DMS53 treated with DMSO at 0.1 percent for 48 hours (cell line): ENCODE data around the gene PRRG2.

Source experiments
- DNase-seq: peaks from one replicate; lab custom pipeline; 2025; ENCODE audit not compliant: unreplicated experiment; lab: John Stamatoyannopoulos, UW

Gene PRRG2

DNA sequence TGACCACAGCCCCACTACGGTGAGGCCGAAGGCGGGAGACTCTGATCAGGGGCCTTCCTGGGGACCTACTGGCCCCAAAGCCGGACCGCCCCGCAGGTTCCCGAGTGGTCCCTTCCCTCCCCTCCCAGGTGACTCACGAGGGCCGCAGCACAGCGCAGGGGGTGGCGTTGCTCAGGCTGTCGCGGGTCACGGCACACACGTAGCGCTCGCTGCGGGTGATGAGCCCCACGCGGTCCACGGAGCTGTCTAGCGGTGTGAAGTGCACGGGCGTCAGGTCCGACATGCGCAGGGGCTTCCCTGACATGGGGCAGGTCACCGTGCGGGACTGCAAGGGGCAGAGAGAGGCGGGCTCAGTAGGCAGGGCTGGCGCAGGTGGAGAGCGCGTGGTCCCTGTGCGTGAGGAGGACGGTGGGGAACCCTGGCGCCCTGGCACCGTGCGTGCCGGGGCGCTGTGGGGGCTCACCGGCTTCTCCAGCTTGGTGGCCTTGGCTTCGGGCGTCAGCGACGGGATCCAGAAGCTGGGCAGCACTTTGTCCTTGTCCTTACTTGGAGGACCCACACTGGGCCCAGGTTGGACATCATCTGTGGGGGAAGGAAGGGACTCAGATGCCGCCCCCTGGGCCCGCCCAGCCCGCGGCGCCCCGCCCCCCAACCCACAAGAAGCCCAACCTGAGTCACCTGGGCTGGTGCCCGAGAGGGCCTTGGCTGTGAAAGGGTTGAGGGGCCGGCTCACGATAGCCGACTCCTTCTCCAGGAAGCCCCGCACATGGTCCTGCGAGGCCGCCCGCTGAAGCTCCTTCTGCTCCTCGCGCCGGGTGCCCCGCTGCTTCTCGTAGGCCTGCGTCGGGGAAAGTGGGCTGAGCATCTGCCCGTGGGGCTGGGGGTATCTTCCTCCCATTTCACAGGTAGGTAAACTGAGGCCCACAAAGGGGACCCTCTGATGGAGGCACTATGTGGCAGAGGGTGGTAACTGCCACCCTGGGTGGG lies 24.4 kb upstream of the PRRG2 start:
- no peak for DNase-seq

DNA sequence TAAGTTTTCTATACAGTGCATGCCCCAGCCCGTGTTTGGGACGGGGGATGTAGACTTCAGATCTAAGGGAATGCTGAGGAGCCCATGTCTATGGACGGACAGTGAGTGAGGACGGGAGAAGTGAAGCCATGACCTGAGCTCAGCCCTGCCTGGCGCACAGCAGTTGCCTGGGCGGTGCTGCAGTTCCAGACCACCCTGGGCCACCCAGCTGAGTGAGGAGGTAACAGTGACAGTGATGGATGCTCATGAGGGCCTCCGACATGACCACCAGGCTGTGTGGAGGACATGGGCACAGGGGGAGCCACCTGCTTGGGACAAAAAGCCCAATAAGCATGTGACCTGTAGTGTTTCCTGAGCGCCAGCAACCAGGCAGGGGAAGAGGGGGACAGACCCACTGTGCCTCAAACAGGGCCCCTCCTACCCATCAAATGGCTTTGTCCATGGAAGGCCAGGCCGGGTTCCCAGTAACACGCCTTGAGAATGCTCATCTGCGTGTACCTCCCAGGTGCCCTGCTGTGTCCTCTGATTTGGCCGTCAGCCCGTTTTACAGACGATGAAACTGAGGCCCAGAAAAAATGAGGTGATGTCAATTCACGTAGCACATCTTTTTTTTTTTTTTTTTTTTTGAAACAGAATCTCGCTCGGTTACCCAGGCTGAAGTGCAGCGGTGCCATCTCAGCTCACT lies 23.3 kb upstream of the PRRG2 start:
- DNase-seq = no peak

DNA sequence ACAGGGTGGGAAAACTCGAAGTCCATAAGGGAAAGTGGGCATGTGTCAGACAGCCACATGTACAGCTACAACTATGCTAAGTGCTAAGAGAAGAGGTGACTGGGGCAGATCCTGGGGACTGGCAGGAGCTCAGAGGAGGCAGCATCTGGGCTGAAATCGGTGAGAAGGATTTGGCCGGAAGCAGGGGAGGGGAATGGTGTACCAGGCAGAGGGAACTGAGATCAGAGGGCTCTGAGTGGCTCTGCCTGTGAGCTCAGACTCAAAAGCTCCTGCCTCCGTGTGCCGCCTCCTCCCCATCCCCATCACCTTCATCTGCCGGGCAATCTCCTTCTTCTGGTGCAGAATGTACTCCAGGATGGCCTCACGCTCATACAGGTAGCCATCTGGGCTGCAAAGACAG lies 22.5 kb upstream of the PRRG2 start:
- DNase-seq = no peak

DNA sequence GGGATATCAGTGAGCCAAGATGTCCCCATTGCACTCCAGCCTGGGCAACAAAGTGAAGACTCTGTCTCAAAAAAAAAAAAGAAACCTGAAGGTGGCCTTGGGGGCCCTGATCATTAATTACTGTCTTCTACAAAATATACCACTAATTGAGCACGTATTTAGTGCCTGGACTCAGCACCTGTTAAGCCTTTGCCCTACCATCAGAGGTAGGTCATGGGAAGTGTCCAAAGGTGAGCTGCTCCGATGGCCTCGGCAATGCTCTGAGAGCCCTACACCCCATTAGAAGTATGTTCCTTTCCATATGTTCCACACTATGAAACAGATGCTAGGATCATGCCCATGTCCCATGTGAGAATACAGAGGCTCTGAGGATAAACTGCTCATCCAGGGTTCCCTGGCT lies 21.7 kb upstream of the PRRG2 start:
- no peak for DNase-seq

DNA sequence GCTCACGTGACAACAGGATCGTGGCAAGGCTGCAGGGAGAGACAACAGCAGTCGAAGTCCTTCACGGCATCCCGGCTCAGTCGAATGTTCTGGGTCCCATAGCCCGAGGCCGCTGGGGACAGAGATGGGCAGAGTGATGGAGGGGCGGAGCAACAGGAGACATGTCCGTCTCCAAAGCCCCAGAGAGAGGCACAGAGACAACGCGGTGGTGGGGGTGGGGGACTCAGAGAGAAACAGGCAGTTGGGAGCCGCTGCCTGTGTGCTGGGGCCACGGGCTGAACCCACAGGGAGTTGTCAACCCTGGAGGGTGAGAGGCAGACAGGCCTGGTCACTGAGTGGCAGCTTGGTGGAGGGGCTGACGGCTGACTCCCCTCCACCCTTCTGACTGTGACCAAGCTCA lies 21.2 kb upstream of the PRRG2 start:
- no peak for DNase-seq

DNA sequence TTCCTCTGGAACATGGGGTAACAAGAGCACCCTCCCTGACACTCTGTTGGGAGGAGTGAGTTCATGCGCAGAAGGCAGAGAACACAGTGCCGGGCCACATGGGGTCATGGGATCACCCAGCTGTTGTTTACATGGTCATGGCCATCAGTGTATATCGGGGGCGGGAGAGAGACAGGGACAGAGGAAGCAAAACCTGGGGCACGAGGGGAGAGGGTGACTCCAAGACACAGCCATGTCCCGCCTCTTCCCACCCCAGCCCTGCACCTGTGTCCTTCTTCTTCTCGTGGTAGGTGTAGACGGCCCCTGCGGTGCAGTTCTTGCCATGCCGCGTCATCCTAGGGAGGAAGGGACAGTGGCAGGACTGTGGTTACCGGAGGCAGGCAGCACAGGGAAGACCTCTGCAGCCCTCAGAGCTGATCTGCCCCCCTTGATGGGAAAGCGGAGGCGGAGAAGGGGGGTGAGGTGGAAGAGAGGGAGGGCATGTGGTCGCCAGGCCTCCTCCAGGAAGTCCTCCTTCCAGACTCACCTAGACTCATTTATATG lies 20.7 kb upstream of the PRRG2 start:
- DNase-seq = no peak

DNA sequence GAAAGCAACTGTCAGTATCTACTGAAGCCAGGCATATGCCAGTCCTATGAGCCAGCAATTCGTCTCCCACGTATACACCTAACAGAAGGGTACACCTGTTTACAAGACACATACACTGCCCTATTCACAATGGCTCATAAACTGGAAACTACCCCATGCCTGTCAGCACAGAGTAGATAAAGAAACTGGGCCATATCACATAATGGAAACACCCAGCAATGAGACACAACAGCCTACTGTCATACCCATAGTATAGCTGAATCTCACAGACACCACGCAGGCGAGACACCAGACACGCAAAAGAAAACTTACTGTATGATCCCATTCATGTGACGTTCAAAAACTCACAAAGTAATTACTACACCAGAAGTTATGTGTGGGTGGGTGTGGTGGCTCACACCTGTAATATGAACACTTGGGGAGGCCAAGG lies 16.5 kb upstream of the PRRG2 start:
- no peak for DNase-seq

DNA sequence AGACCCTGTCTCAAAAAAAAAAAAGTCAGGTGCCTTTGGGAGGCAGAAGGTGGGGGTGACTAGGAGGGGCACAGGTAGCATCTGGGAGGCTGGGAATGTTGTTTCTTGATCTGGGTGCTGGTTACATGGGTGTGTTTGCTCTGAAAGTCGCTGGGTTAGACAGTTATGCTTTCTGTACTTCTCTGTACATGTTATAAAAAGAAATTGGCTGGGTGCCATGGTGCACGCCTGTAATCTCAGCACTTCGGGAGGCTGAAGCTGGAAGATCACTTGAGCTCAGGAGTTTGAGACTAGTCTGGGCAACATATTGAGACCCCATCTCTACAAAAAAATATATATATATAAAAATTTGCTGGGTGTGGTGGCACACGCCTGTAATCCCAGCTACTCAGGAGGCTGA lies 15.9 kb upstream of the PRRG2 start:
- no peak for DNase-seq

DNA sequence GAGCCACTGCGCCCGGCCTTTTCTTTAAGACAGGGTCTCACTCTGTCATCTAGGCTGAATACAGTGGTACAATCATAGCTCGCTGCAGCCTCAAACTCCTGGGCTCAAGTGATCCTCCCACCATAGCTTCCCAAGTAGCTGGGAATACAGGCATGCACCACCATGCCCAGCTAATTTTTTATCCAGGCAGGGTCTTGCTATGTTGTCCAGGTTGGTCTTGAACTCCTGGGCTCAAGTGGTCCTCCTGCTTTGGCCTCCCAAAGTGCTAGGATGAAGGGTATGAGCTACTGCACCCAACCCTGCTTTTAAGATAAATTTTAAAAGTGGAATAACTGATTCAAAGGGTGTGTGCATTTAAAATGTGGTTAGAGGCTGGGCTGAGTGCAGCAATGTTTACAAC lies 14.8 kb upstream of the PRRG2 start:
- no peak for DNase-seq

DNA sequence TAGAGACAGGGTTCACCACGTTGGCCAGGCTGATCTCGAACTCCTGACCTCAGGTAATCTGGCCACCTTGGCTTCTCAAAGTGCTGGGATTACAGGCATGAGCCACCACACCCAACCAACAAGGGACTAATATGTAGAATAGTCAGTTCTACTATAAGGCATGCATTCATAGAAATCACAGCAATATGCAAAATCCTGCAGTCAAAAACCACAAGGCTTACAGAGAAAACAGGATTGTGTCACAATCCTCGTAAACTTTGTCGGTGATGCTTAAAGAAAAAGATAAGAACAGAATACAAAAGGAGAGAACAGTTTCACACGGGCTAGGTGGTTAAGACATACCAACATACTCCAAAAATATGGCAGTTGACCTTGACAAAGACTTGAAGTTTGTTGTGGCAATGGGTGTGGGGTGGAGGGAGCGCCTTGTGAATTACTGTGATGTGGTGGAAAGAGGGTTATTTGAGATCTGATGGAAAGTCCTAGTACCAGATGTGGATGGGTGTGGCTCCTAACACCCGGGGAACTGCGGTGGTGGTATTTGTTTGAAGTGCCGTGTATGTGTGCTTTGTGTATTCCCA lies 13.2 kb upstream of the PRRG2 start:
- no peak for DNase-seq

DNA sequence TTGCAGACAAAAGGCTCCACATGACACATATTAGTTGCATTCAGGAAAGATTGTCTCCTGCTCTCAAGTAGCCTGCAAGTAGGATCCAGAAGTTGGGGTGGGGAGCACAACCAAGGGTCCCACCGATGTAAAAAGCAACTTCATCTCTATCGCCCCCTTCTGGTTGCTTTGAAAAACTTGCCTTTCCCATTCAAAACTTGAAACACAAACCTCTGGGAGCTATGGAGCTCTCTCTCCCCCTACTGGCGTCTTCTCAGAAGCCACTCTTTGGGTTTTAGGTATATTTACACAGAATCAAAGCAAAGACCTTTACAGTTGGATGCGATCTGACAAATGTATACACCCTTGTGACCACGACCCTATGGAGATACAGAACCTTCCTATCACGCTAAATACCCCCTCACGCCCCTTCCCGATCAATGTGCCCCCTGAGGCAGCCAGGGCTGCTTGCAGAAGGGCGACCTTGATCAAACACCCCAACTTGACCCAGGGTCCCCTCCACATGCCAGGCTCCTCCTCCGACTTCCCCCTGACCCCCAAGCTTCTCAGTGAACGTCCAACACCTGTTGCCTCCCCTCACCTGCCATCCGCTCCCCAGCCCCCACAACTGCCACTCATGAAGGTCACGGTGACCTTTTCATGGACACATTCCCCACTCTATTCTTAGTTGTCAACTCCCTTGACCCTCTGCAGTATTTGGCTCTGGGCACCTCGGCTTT lies 10.8 kb upstream of the PRRG2 start:
- DNase-seq = peak; percentile 68

DNA sequence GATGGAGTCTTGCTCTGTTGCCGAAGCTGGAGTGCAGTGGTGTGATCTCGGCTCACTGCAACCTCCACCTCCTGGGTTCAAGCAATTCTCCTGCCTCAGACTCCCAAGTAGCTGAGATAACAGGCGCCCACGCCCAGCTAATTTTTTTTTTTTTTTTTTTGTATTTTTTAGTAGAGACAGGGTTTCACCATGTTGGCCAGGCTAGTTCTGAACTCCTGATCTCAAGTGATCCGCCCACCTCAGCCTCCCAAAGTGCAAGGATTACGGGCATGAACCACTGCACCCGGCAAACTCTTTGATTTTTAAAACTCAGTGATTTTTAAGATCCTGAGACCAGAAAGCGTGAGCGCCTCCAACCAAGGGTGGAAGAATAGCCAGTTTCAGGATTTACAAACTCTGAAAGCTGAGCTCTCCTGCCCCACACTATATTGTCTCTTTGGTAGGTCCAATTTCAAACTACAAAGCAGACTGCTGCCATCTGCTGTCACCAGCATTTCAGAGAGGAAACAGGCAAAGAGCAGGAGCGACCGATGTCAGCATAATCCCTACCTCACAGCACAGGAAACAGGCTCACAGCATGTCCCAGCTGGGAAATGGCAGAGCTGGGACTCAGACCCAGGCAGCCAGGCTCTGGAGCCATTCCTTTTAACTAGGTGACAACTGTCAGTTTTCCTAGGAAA lies 10.0 kb upstream of the PRRG2 start:
- DNase-seq = peak; percentile 31

DNA sequence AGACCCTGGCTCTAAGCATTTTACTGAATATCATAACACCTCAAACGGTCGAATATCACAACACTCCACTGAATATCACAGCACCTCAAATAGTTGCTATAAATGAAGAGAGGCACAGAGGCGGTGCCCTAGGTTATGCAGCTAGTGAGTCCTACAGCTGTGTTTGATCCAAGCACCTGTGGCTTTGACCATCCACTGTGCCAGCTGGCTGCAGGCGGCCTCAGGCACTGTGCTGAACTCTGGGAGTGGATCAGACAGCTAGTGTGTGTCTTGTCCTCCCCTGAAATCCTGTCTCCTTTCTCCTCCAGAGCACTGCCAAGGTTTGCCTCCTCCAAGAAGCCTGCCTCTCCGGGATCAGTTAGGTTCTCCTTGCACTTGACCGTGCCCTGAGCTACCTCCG lies 8.1 kb upstream of the PRRG2 start:
- DNase-seq = no peak

DNA sequence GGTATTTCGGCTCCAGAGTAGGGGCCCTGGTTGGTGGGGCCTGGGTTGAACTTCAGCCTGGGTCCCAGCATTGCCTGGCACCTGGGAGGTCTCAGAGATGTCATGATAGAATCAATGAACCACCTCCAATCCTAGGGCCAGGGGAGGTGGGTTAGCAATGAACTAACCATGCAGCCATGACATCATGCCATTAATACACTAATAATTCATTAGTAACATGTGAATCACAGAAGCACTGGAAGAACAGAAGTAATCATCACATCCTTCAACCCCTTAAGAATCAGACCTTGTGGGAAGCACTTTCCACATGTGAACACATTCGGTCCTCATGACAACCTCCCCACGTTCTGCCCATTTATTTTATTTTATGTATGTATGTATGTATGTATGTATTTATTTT lies 7.7 kb upstream of the PRRG2 start:
- DNase-seq = no peak

DNA sequence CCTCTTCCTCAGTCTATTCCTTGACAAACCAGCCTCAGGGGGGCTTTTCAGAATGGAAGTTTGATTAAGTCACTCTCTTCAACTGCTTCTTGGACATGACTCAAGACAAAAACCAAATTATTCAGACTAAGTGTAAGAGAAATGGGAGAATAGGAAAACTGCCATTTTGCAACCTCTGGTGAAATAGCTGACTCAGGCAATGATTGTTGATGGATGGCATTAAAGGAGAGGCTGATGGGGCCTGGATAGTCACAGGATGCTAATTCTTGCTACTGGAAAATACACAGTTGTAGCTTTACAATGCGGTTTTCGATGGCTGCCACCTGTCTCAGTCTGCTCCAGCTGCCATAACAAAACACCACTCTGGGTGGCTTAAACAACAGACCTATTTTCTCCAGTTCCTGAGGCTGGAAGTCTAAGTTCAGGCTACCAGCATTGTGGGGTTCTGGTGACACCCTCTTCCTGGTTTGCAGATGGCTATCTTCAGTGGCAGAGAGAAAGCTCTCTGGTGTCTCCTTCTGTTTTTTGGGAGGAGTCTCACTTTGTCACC lies 6.8 kb upstream of the PRRG2 start:
- DNase-seq = no peak

DNA sequence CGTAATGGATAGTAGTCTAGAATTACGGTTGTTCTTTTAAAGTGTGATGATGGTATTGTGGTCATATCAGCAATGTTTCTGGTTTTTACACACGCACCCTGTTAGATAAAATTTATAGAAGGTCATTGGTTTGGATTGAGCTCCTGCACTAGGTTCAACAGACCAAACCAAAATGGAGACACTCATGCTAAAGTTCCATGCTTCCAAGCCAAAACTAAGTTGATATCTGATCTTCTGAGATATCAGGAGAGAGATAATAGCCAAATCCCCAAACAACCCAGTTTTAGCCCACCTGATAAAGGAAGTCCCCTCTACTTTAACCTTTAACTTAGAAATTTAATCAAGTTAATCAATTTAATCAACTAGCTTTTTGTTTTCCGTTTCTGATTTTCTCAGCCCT lies 1.9 kb upstream of the PRRG2 start:
- DNase-seq = no peak

DNA sequence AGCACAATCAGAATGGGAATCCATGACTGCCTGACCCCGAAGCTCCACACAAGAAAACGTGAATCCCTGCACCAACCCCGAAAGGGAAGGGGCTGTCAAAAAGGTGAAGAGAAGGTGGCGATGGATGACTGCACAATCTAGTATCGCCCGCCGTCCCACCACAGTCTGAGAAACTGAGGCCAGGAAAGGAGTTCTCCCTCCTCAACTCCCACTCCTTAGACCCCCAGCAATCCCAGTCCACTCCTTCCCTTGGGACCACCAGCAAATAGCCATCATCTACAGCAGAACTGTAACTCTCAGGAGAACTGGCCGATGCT lies 1.2 kb upstream of the PRRG2 start:
- no peak for DNase-seq

DNA sequence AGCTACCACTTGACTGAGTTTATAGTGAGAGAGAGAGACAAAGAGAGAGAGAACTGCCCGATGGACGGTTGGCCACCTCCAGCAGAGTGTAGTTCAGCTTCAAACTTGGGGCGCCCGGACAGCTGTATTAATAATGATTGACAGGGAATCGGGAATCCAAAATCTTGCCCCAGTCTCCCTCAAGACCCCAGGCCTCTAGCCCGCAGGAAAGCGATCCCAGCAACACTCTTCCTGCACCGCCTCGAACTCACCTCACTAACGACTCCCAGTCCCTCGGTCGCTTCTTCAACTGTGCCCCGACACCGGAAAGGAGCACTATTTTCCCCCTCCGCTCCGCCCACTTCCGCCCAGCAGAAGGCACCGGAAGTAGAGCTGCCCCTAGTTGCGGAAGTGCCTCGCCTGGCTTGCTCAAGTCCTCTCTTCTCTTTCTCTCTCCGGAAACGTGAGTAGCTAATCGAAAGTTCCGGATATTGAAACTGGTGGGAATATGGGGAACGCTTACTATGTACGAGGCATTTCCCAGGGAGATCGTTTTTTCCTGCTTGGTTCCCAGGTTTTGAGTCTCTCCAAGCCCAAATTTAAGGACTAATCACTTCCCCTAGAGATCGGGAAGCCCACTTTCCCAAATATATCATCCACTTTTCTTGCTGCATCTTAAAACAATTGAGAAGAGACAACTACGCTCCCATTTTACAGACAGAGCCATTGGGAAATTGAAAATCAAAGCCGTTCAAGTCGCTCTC lies 681 bp upstream of the PRRG2 start, which contains the start of gene NOSIP:
TSS of gene NOSIP (minus strand) at position 293 of the 743 bp plus-strand sequence. CDS start 19,865 bp downstream, outside the sequence.
- peak; percentile 81 for DNase-seq

DNA sequence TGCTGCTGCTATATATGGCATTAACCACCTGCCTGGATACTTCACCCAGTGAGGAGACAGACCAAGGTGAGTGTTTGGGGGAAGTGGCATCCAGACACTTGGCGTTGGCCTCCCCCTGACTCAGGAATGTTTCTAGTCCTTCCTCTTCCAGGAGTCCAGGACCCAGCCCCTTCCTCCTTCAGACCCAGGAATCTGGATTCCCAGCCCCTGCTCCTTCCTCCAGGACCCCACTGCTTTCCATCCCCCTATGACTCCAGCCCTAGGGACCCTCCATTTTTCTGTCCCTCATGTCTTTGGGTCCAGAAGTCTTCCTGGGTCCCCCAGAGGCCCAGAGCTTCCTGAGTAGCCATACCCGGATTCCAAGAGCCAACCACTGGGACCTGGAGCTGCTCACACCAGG lies 2.1 kb downstream of the PRRG2 start:
- no peak for DNase-seq

DNA sequence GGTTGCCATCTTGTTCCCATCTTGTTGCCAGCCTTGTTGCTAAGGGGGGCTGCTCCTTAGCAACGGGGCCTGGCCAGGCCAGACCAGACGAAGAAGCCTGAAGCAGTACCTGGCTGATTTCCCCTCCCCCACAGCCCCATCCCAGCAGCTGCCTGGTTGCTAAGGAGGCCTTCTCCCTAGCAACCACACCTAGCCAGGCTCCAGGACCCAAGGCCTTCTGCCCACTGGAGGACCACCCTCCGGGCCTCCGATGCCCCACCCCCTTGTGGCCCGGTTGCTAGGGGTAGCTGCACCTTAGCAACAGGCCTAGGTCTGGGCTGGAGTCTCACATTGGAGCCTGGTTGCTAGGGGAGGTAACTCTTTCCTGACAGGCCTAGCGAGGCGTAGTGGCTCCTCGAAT lies 3.9 kb downstream of the PRRG2 start:
- DNase-seq = no peak
